ENCODE data around the gene SLC25A25.
"Not testable (repeated sequence)": the region's sequence is repeated elsewhere in the genome, so short reads cannot be mapped to it uniquely, and the experiment has no call there.

SLC25A25 gene

GRCh38 chr9:128123451-128124080 lies 55.5 kb downstream of the SLC25A25 start:
- in situ Hi-C loops (cut with MboI; ENCODE audit: low sequenced_read_pairs): no loop called here

- in situ Hi-C loops (cut with MboI; ENCODE audit: low sequenced_read_pairs): no loop called here
These were observed 56.4 kb downstream of the SLC25A25 start for GRCh38 chr9:128124451-128124850.

GRCh38 chr9:128124873-128125579 lies 57.0 kb downstream of the SLC25A25 start:
- in situ Hi-C loops (cut with MboI; ENCODE audit: low sequenced_read_pairs): no loop called here

GRCh38 chr9:128125580-128126354 lies 57.7 kb downstream of the SLC25A25 start:
- in situ Hi-C loops (cut with MboI; ENCODE audit: low sequenced_read_pairs): no loop called here

- in situ Hi-C loops (cut with MboI; ENCODE audit: low sequenced_read_pairs): no loop called here
These were observed 59.5 kb downstream of the SLC25A25 start, which contains the start of gene PTGES2 for GRCh38 chr9:128127568-128127989. PTGES2 (minus strand) TSS chr9:128127729; CDS start chr9:128127717, 12 bp downstream.

GRCh38 chr9:128127990-128128835 lies 60.2 kb downstream of the SLC25A25 start:
- in situ Hi-C loops (cut with MboI; ENCODE audit: low sequenced_read_pairs): no loop called here

- in situ Hi-C loops (cut with MboI; ENCODE audit: low sequenced_read_pairs): no loop called here
These were observed 61.0 kb downstream of the SLC25A25 start for GRCh38 chr9:128128836-128129590.

GRCh38 chr9:128129976-128130590 lies 62.1 kb downstream of the SLC25A25 start:
- in situ Hi-C loops (cut with MboI; ENCODE audit: low sequenced_read_pairs): not testable (repeated sequence)

GRCh38 chr9:128130651-128131050 lies 62.6 kb downstream of the SLC25A25 start:
- in situ Hi-C loops (cut with MboI; ENCODE audit: low sequenced_read_pairs): not testable (repeated sequence)

GRCh38 chr9:128131346-128131745 lies 63.3 kb downstream of the SLC25A25 start:
- in situ Hi-C loops (cut with MboI; ENCODE audit: low sequenced_read_pairs): not testable (repeated sequence)

- in situ Hi-C loops (cut with MboI; ENCODE audit: low sequenced_read_pairs): not testable (repeated sequence)
These were observed 64.1 kb downstream of the SLC25A25 start for GRCh38 chr9:128132139-128132538.

GRCh38 chr9:128135561-128135960 lies 67.5 kb downstream of the SLC25A25 start:
- in situ Hi-C loops (cut with MboI; ENCODE audit: low sequenced_read_pairs): not testable (repeated sequence)

GRCh38 chr9:128136816-128137793 lies 69.1 kb downstream of the SLC25A25 start:
- in situ Hi-C loops (cut with MboI; ENCODE audit: low sequenced_read_pairs): no loop called here

- in situ Hi-C loops (cut with MboI; ENCODE audit: low sequenced_read_pairs): no loop called here
These were observed 70.0 kb downstream of the SLC25A25 start for GRCh38 chr9:128138001-128138400.

GRCh38 chr9:128139621-128140020 lies 71.6 kb downstream of the SLC25A25 start:
- in situ Hi-C loops (cut with MboI; ENCODE audit: low sequenced_read_pairs): no loop called here

GRCh38 chr9:128141604-128142003 lies 73.6 kb downstream of the SLC25A25 start:
- in situ Hi-C loops (cut with MboI; ENCODE audit: low sequenced_read_pairs): no loop called here

- in situ Hi-C loops (cut with MboI; ENCODE audit: low sequenced_read_pairs): no loop called here
These were observed 74.0 kb downstream of the SLC25A25 start for GRCh38 chr9:128142061-128142460.

- in situ Hi-C loops (cut with MboI; ENCODE audit: low sequenced_read_pairs): no loop called here
These were observed 74.6 kb downstream of the SLC25A25 start for GRCh38 chr9:128142596-128142995.

All from HL-60/S4 (cell line).